Mucosa of descending colon (tissue), 3 donors: ENCODE data around the gene SEC24B. TPM values are rescaled to one million over a fixed set of nuclear protein-coding genes. Genes with fewer than 3 reads are reported as not detected.

Experiments used
- ATAC-seq: fragments of 200-7000 bp; cut with Tn5 transposase; one replicate; pipeline ENCODE4 v1.9.1; 2020; ENCODE audit warnings: mild to moderate bottlenecking, moderate library complexity
- DNase-seq, 3 donors: peaks; one replicate each; pipeline ENCODE4 v3.0.0-alpha.2; 2020
- H3K36me3 ChIP-seq: fragments of 200-600 bp; one replicate; pipeline ENCODE4 v1.8.0; 2021; ENCODE audit warnings: low read depth, mild to moderate bottlenecking
- H3K4me1 ChIP-seq: fragments of 200-600 bp; one replicate; pipeline ENCODE4 v1.8.0; 2021; ENCODE audit warnings: low read depth, mild to moderate bottlenecking
- H3K4me3 ChIP-seq: fragments of 200-600 bp; one replicate; pipeline ENCODE4 v1.8.0; 2021; ENCODE audit warnings: mild to moderate bottlenecking
- H3K9me3 ChIP-seq: fragments of 200-600 bp; one replicate; pipeline ENCODE4 v1.8.0; 2021; ENCODE audit warnings: mild to moderate bottlenecking
- CTCF ChIP-seq: fragments of 200-600 bp; IDR thresholded peaks from one replicate; pipeline ENCODE4 v1.8.0; 2022; ENCODE audit warnings: antibody characterized with exemption, mild to moderate bottlenecking
- intact Hi-C, 2 donors: fragments of 100-400 bp; cut with DNase I in 1 of 2; cut with micrococcal nuclease in 1 of 2; formaldehyde crosslinking; loops; one replicate each; pipeline versions ENCODE4 v1.11.0 to v1.11.1; 2022; cut with DNase I, micrococcal nuclease
- total RNA-seq, 3 donors: library from RNA; stranded (reverse); fragmentation: NEBNext Ultra II Directional in 2 of 3; extraction: Animal tissue kit (Norgen Biotek cat#: 25700) in 2 of 3; gene quantifications; one replicate each; pipeline versions ENCODE4 v1.2.1 to v1.2.4, GENCODE V29; 2021 to 2023
- donor health status: DM: no; HTN: no; CAD: no; lungs with moderate emphysema.
- donor health status: DM: no; HTN: no; CAD: no.
- donor health status: DM: no; HTN: yes; CAD: no.

Gene SEC24B
- total RNA-seq, 3 donors from 2014 or later, result 28.5 to 41.7 (median 35.0) TPM

GRCh38 chr4:109559625-109559982 lies 126.0 kb downstream of the SEC24B start:
- Histone ChIP-seq H3K36me3 (no peaks in the 10 kb centered on the region), H3K9me3 (peaks cover 3% of the 10 kb centered on the region), H3K4me3 (peak overlapping the region; percentile 23), H3K4me1 (peaks cover 5% of the 10 kb centered on the region)
- peak; percentile 42 for ATAC-seq
- peak in 2 of 3 donors; percentile 63 to 71 for DNase-seq
- TF ChIP-seq CTCF, result no peak
- intact Hi-C loops, result no loop called here

GRCh38 chr4:109559983-109560686 lies 126.5 kb downstream of the SEC24B start, which contains the start of gene MCUB:
TSS of gene MCUB (plus strand) at chr4:109560246. CDS start at chr4:109560338, 92 bp downstream.
- Histone ChIP-seq H3K4me1 (peaks cover 5% of the 10 kb centered on the region), H3K4me3 (peak within 1 kb of the TSS; percentile 23), H3K9me3 (peaks cover 3% of the 10 kb centered on the region), H3K36me3 (no peaks in the 10 kb centered on the region)
- DNase-seq, result peak; percentile 90 to 95 (median 92)
- ATAC-seq, result peak; percentile 99
- intact Hi-C loops, result no loop called here
- TF ChIP-seq CTCF, result no peak

- peak; percentile 35 to 70 (median 44) for DNase-seq
- Histone ChIP-seq H3K4me1 (peaks cover 5% of the 10 kb centered on the region), H3K4me3 (peak overlapping the region; percentile 23), H3K36me3 (no peaks in the 10 kb centered on the region), H3K9me3 (peaks cover 3% of the 10 kb centered on the region)
- no peak for TF ChIP-seq CTCF
- intact Hi-C loops, result no loop called here
- peak; percentile 55 for ATAC-seq
Observed at GRCh38 chr4:109560687-109561461, 127.3 kb downstream of the SEC24B start.

GRCh38 chr4:109562457-109563239 lies 129.0 kb downstream of the SEC24B start:
- Histone ChIP-seq H3K9me3 (peaks cover 3% of the 10 kb centered on the region), H3K4me3 (no peak overlapping the region), H3K36me3 (no peaks in the 10 kb centered on the region), H3K4me1 (peaks cover 5% of the 10 kb centered on the region)
- intact Hi-C loops, result no loop called here
- TF ChIP-seq CTCF, result no peak
- no peak for DNase-seq
- ATAC-seq, result no peak

GRCh38 chr4:109571494-109571893 lies 137.9 kb downstream of the SEC24B start:
- Histone ChIP-seq H3K36me3 (no peaks in the 10 kb centered on the region), H3K4me1 (no peaks in the 10 kb centered on the region), H3K4me3 (no peak overlapping the region), H3K9me3 (no peaks in the 10 kb centered on the region)
- ATAC-seq (no peak), DNase-seq (no peak)
- intact Hi-C loops, result no loop called here
- TF ChIP-seq CTCF, result no peak
